Activated T-cell treated with anti-CD3 and anti-CD28 coated beads, Interleukin-2, amount 50 U/mL, for 1 hour (primary cell): ENCODE results near the gene CORO1C.
"Not testable (repeated sequence)": the region's sequence is repeated elsewhere in the genome, so short reads cannot be mapped to it uniquely, and the experiment has no call there.

Experiments used
- DNase-seq: peaks from one replicate; pipeline ENCODE4 v3.0.0-alpha.2; 2020

The CORO1C gene

DNA sequence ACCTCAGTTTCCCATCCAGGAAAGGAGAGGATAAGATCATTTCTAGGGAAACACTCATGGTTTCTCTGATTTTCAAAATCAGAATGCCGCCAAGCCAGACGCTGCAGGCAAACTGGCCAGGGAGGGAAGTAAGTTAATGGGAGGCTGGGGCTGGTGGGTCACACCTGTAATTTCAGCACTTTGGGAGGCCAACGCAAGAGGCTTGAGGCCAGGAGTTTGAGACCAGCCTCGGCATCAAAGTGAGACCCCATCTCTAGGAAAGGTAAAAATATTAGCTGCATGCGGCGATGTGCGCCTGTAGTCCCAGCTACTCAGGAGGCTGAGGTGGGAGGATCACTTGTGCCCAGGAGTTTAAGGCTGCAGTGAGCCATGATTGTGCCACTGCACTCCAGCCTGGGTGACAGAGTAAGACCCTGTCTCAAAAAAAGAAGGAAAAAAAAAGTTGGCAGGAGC lies 98.2 kb downstream of the CORO1C start:
- DNase-seq: no peak

DNA sequence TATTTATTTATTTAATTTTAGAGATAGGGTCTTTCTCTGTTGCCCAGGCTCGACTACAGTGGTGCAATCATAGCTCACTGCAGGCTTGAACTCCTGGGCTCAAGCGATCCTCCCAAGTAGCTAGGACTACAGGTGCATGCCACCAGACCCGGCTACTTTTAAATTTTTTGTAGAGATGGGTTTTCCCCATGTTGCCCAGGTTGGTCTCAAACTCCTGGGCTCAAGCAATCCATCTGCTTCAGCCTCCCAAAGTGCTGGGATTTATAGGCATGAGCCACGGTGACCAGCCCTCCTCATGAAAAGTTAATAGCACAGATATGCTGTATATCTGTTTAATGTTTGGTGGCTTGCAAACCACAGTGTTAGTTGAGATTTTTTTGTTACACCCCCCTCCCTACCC lies 100.1 kb downstream of the CORO1C start:
- not testable (repeated sequence) for DNase-seq

DNA sequence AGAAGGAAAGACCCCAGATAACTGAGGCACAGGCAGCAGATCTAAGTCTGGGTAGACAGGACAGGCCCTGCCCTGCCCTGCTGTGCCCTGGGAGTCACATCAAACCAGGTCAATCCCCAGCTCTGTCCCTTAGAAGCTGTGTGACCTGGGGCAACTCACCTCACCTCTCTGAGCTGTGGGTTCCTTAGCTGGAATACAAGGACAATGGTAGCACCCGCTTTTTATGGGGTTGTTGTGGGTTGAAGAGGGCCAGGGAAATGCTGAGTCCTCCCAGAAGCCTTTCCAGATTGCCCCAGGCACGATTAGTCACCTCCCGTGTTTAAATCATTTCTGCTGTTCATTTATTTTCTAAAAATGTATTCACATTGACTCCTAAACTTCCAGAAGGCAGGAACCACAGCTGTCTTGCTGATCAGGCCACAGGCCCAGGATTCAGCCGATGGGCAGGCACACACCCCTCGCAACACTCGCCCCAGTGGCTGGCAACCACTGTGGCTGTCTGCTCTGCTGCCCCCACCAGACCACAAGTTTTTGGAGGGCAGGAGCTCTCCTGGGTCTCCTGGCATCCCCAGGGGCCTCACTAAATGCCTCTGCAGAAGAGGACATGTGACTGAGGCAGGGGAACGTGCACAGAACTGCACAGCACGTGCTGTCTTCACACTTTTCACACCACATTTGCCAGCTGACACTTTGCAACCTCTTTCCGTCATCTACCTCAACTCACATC lies 100.7 kb downstream of the CORO1C start:
- DNase-seq: peak; percentile 35

DNA sequence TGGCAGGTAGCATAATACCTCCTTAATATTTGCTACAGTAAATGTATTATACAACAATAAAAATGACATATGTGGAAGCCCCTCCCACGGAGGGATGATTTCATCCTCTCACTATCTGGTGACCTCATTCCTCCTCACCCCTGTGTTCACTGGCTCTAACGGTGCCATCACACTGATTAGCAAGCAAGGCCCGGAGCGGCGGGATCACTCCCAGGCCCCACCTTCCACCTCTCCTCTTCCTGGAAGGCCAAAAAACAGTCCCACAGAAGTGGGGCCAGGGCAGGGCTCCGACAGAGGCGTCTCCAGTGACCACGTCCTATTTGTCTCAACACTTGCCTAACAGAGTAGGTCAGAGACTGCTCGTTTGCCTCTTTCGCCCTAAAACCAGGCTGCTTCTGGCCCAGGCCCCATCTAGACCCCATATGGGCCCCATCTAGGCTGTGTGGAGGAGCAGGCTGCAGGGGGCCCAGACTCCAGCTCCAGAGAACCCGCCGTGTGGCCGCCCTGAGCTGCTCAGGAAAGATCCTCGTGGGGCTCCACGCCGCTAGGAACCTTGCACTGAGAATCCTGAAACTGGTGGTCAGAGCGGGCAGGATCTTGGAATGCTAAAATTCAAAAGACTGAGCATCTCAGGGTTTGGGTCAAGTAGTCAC lies 101.4 kb downstream of the CORO1C start:
- DNase-seq: peak; percentile 62

DNA sequence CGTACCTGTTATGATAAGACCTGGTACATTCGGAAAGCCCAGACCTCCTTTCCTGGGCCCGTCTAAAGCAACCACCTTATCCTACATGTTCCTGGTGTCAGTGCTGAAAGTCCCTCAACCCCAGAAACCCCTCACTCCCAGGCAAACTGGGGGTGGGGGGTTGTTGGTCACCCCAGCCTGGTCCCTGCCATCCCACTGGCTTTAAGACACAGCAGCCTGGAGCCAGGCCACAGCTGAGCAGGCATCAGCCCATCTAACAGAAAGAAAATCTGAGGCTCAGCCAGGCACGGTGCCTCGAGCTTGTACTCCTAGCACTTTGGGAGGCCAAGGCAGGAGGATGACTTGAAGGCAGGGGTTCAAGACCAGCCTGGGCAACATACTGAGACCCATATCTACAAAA lies 102.2 kb downstream of the CORO1C start:
- peak; percentile 43 for DNase-seq

DNA sequence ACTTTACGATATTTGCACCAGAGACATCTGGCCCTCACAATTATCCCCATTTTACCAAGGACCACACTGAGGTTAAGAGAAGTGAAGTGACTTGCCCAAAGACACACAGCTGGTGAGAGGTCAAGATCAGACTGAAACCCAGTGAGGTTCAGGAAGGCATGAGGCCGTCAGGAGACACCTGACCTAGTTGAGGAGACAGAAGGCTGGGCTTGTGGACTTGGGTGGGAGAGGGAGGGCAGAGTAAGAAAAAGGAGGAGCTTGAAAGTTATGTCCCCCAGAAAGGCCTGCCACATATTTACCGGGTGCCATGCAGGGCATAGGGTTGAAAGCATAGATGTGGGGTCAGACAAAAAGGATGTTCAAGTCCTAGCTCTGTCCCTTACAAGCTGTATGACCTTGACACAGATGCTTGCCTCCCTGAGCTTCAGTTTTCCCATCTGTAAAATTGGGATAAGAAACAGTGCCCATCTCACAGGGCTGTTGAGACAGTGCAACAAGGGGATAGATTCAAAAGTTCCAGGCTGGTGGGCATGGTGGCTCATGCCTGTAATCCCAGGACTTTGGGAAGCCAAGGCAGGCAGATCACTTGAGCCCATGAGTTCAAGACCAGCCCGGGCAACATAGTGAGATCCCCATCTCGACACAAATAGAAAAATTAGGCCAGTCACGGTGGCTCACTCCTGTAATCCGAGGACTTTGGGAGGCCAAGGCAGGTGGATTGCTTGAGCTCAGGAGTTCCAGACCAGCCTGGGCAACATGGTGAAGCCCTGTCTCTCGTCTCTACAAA lies 104.0 kb downstream of the CORO1C start:
- no peak for DNase-seq

DNA sequence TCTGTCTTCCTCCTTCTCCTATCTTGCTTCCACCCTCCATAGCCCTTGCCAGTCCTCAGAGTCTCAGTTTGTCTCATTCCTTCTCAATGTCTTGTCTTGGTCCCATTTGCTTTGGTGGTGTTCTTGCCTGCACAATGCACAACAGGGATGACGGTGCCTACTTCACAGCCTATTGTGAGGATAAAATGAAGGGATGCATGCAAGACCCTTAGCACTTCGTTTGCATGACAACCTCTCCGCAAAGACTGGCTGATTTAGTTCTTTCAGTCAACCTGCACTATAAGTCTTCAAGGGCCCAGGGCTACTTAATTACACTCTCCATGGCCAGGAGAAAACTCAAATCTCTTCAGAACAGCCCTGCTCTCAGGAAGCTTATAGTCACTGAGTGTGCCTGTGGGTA lies 106.1 kb downstream of the CORO1C start:
- DNase-seq: no peak

DNA sequence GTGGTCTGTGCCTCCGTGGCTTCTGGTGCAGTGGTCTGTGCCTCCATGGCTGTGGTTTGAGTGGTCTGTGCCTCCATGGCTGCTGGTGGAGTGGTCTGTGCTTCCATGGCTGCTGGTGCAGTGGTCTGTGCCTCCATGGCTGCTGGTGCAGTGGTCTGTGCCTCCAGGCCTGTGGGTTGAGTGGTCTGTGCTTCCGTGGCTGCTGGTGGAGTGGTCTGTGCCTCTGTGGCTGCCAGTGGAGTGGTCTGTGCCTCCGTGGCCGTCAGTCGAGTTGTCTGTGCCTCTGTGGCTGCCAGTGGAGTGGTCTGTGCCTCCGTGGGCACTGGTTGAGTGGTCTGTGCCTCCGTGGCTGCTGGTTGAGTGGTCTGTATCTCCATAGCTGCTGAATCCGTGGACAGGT lies 107.7 kb downstream of the CORO1C start:
- DNase-seq: no peak

DNA sequence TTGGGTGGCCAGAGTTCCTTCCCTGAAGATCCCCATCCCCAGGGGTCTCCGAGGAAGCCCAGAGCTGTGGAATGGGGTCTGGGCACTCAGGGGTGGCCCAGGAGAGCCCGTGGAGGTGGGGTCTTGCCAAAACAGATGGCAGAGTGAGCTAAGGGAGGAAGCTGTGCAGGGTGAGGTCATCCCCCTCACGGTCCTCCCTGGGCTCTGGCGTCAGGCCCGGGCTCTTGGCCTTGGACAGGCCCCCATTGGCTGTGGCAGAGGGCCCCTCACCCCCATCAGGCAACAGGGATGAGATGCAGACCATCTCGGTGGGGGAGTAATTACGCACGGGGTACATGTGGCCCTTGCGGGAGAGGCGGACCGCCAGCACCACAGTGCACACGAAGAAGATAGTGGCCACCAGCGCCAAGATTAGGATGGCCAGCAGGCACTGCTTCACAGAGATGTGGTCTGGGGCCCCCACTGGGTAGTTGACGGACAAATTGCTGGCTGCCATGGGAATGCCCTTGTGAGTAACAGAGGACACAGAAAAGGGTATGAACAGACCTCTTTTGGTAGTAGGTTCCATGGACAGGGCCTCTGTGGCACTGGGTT lies 108.3 kb downstream of the CORO1C start:
- DNase-seq: no peak

DNA sequence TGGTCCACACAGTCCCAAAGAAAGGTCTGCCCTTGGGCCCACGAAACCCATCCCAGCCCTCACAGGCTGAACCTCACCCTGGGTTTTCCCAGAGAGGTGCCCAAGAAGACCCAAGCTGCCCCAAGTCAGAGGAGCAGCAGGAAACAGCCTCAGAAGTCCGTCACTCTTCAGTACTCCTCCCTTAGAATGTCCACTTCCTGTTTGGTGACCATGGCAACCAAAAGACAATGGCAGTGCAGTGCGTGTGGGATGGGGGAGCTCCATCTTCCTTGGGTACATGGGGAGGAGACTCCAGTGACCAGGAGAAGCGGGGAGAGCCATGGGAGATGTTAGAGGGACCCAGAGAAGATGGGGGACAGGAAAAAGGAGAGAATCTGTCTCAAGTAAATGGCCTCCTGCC lies 108.9 kb downstream of the CORO1C start:
- DNase-seq: no peak

DNA sequence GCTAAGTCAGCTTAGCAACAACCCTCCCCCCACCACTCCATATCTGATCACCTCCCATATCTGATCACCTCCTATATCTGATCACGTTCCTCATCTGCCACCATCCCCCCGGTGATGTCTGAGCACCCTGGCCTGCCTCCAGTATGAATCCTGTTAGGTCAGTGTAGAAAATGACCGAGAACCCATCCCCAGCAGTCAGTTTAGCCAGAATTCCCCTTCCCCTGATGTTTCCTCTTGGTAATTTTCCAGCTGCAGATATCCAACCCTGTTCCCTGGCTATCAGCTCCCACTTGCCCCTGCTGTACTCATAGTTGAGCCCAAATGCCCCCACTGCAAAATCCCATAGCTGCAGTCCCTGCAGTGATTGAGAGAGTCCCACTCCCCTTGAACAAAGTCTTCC lies 110.2 kb downstream of the CORO1C start:
- no peak for DNase-seq

DNA sequence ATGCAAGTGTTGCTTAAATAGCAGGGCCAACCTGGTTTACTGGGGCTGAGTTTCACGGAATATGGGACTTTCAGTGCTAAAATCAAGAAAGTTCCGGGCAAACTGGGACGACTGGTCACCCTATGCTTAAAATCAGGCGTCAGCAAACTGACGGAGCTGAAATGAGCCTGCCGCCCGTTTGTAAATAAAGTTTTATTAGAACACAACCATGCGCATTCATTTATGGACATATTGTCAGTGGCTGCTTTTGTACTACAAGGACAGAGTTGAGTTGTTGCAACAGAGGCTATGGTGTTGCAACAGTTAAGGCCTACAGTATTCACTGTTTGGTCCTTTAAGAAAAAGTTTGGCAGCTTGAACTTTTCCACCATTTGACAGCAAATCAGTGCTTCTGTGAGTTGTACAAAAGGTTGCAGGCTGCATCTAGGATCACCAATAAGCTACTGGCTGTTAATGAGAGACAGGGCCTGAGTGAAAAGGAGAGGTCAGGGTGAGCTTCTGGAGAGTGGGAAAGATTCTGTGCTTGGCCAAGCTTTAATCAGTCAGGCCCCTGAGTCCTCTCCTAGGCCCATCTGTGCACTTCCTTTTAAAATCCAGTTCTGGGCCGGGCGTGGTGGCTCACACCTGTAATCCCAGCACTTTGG lies 111.0 kb downstream of the CORO1C start:
- DNase-seq: no peak

DNA sequence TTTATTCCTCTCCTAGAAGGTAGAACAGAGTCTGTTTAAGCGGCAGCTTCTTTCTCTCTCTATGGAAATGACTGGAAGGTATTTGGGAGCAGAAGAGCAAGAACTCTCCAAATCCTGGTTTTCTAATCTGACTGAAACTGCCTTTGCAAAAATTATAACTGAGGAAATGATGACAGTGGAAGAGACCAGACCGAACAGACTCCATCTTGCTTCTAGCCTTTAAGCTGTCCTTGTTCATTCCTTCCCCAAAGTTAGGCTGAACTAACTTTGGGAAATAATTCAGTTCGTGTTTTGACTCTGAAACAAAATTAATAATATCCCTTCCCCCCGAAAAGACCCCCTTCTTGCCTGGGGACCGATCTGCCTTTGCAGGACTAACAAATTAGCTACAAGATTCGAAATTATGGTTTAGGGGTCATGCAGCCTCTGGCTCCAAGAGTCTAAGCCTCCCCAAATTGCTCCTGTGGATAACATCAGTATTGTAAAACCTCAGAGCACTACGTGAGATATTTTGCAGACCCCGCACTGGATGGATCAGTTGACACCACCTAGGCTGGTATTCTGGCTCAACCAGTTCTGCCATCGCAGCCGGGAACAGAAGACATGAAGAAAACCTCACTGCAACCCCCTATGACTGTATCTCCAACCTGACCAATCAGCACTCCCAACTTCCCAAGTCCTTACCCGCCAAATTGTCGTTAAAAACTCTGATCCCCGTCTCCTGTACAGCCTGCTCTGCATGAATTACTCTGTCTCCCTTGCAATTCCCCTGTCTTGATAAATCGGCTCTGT lies 111.8 kb downstream of the CORO1C start:
- DNase-seq: no peak

DNA sequence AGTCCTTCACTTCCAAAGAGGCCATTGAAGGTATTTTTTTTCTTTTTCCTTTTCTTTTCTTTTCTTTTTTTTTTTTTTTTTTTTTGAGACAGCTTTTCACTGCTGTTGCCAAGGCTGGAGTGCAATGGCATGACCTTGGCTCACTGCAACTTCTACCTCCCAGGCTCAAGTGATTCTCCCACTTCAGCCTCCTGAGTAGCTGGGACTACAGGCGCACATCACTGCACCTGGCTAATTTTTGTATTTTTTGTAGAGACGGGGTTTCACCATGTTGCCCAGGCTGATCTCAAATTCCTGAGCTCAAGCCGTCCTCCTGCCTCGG lies 112.4 kb downstream of the CORO1C start:
- DNase-seq: not testable (repeated sequence)

DNA sequence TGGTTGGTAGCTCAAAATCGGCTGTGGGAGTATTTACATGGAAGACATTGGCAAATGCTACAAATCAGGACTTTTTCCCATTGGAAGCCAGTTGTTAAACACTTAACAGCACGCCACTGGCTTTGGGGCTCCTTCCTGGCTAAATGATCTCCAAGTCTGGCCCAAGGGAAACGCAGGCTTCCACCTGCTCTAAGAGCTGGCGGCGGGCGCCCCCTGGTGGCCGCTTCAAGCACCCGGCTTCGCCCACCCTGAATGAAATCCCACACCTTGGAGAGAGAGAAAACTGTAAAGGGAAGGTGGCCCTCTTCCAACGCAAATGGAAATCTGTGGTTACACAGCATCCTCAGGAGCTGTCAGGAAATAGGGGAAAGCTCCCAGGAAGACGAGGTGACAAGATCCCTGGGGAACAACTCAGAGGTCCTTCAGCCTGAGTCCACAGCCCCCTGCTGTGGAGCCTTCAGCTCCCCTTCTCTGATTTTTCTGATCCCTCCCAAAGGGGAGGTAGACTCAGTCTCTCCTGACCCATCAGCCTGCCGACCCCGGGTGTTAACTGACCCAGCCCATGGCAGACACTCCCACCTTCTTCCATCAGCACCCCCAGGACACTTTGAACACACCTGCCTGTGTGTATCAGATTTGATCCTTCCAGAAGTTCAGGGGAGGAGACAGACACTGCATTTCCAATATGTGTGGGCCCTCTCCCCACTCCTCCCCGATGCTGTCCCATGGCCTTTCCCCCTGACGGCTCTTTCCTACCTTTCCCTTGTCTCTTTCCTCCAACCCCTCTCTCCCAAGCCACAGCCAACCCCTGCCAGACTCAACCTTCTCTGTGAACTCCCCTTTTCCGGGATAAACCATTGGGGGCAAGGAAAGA lies 113.0 kb downstream of the CORO1C start:
- DNase-seq: peak; percentile 80

DNA sequence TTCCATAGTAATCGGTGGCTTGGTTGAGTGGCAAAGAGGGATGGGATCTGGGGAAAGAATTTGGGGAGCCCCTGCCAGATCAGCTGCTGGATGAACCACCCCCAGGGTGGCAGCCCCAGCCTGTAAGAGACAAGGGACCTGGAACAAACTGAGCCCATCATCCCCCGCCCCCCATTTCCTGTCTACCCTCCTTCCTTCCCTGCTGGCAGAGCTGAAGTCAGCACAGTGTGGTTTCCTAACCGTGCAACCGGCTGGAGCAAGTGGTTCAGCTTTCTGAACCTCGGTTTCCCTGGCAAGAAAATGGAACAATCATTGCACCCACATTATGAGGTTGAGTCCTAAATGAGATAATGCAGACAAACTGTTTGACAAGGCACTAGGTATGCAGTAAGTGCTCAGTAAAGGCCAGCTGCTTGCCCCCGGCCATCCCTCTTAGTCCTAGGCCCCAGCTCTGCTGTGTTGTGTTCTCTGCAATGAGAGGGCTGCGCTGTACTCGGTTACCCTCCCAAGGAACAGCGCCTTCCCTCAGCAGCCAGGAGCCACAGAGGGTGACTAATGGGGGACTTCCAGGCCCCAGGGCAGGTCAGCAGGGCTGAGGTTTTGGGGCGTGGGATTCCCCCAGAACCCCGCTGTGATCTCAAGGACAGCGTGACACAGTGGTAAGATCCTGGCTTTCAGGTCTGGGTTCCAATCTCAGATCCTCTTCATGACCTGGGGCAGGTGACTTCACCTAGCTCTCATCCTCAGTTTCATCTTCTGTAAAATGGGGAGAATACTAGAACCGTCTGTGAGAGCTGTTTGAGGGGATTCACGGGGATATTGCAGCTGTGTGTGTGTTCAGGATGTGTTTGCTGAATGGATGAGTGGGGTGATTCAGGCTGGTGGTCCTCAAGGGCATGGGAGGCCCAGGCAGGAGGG lies 114.1 kb downstream of the CORO1C start:
- DNase-seq: peak; percentile 73

DNA sequence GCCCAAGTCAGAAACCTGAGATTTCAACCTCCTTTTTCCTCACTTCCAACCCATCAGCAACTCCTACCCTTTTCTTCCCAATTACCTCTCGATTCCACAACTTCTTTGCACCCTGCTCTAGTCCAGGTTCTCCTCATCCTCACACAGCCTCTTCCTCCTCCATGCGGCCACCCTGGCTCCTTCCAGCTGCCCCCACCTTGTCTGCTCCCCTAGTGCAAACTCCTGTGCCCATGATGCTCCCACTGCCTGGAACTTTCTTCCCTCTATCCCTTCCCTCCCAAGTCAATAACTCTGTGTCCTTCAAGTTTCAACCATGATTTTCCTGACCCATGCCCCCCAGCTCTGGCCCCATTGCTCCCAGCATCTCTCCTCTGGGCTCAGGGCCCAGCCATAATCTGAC lies 115.0 kb downstream of the CORO1C start:
- DNase-seq: no peak

DNA sequence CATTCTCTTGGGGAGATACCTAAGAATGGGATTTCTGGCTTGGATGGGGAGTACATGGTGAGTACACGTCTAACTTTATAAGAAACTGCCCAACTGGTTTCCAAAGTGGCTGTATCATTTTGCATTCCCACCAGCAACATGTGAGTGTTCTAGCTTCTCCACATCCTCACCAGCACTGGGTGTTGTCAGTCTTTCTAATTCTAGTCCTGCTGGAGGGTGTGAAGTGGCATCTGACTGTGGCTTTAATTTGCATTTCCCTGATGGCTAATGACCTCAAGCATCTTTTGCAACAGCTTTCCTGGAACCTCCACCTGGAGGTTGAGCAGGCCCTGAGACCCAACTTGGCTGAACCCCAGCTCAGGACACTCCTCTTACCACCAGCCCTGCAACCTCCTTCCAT lies 115.4 kb downstream of the CORO1C start:
- DNase-seq: no peak

DNA sequence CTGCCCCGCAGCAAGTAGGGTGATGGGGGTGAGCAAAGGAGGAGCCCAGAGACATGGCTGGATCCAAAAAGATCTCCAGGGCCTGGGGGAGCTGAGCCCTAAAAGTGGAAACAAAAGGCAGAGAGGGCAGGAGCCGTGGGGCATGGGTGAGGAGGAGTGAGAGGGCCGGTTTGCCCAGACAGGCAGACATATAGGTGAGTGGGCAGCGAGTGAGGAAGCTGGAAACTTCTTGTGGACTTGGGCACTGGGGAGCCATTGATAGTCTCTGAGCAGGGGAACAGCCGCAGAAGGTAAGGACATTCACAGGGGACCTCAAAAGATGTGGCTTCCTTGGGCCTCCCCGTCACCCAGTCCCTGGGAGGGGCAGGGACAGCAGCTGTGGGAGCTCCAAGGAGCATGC lies 116.7 kb downstream of the CORO1C start:
- no peak for DNase-seq

DNA sequence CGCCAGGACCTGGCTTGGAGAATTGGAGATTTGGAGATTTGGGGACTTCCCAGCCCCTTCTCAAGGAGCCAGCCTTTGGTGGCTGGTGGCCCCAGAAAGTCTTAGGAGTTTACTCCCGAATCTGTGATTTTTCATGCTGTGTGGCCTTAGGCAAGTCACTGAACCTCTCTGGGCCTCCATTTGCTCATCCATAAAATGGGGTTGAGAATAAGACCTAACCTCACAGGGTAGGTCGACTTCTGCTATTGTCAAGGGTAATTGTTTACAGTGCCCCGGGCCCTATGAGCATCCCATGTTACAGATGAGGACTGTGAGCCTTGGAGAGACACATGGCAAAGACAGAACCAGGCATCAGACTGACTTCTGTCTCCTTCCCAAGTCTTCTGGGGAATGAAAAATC lies 117.3 kb downstream of the CORO1C start:
- DNase-seq: no peak
